ENCODE results near the gene MAMDC2.

DNA sequence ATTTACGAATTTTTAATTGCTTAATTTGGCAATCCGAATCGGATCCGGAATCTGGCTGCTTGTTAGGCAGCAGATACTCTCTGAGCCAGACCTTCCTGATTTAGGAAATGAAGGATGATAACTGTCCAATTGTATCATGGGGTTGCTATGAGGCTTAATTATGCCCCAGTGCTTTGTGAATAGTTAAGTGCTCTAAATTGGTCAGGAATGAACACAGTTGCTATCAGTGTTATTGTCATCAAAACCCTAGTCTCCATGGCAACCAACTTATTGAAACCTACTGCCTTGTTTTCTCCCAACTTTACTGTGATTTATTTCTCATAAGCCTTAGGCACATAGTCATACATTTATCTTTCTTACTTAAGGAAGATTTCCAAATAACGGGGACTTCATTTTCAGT, 47.9 kb downstream of the MAMDC2 start:
- TF ChIP-seq POLR2A (IDR thresholded peaks at IDR 0.05) (no peak), POLR2AphosphoS5 (IDR thresholded peaks at IDR 0.05) (no peak)
- TF ChIP-seq, protein P1, sequence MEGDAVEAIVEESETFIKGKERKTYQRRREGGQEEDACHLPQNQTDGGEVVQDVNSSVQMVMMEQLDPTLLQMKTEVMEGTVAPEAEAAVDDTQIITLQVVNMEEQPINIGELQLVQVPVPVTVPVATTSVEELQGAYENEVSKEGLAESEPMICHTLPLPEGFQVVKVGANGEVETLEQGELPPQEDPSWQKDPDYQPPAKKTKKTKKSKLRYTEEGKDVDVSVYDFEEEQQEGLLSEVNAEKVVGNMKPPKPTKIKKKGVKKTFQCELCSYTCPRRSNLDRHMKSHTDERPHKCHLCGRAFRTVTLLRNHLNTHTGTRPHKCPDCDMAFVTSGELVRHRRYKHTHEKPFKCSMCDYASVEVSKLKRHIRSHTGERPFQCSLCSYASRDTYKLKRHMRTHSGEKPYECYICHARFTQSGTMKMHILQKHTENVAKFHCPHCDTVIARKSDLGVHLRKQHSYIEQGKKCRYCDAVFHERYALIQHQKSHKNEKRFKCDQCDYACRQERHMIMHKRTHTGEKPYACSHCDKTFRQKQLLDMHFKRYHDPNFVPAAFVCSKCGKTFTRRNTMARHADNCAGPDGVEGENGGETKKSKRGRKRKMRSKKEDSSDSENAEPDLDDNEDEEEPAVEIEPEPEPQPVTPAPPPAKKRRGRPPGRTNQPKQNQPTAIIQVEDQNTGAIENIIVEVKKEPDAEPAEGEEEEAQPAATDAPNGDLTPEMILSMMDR (IDR thresholded peaks at IDR 0.05), result no peak
